ENCODE results near the gene PROM2. TPM values are rescaled to one million over a fixed set of nuclear protein-coding genes. Genes with fewer than 3 reads are reported as not detected.

The PROM2 gene
- total RNA-seq, 2 donors from 2014 or later, result 3.5 to 10.0 TPM

GRCh38 chr2:95285542-95285932, 11.3 kb downstream of the PROM2 start:
- no peak for DNase-seq (ENCODE audit: low spot score)
- H3K36me3 ChIP-seq, result no peaks in the 10 kb centered on the region
- H3K27me3 ChIP-seq (replicated peaks; ENCODE audit: insufficient read depth), result no peaks in the 10 kb centered on the region
- H3K27ac ChIP-seq, result no peak overlapping the region
- H3K4me1 ChIP-seq (ENCODE audit: control insufficient read depth in 1 of 2, low read depth in 2 of 2), result no peaks in the 10 kb centered on the region
- no peak for TF ChIP-seq CTCF (IDR thresholded peaks at IDR 0.05)
- no peak overlapping the region for H3K4me3 ChIP-seq
- ATAC-seq (ENCODE audit: insufficient number of reproducible peaks, low FRiP score, low read depth), result no peak
- no peaks in the 10 kb centered on the region for H3K9me3 ChIP-seq

GRCh38 chr2:95287336-95287735, 13.1 kb downstream of the PROM2 start:
- Histone ChIP-seq H3K27ac (no peak overlapping the region), H3K4me3 (no peak overlapping the region), H3K9me3 (peaks cover 8% of the 10 kb centered on the region), H3K4me1 (ENCODE audit: control insufficient read depth in 1 of 2, low read depth in 2 of 2) (no peaks in the 10 kb centered on the region), H3K36me3 (no peaks in the 10 kb centered on the region), H3K27me3 (replicated peaks; ENCODE audit: insufficient read depth) (no peaks in the 10 kb centered on the region)
- no peak for DNase-seq (ENCODE audit: low spot score)
- TF ChIP-seq CTCF (IDR thresholded peaks at IDR 0.05), result no peak
- ATAC-seq (ENCODE audit: insufficient number of reproducible peaks, low FRiP score, low read depth), result no peak

- no peaks in the 10 kb centered on the region for H3K36me3 ChIP-seq
- ATAC-seq (ENCODE audit: insufficient number of reproducible peaks, low FRiP score, low read depth), result no peak
Measured at GRCh38 chr2:95287806-95288205, 13.6 kb downstream of the PROM2 start.

GRCh38 chr2:95289253-95289652, 15.0 kb downstream of the PROM2 start:
- Histone ChIP-seq H3K4me1 (ENCODE audit: control insufficient read depth in 1 of 2, low read depth in 2 of 2) (no peaks in the 10 kb centered on the region), H3K9me3 (peaks cover 8% of the 10 kb centered on the region), H3K27ac (no peak overlapping the region), H3K36me3 (no peaks in the 10 kb centered on the region), H3K4me3 (no peak overlapping the region), H3K27me3 (replicated peaks; ENCODE audit: insufficient read depth) (no peaks in the 10 kb centered on the region)
- DNase-seq (ENCODE audit: low spot score), result no peak
- TF ChIP-seq CTCF (IDR thresholded peaks at IDR 0.05), result no peak
- no peak for ATAC-seq (ENCODE audit: insufficient number of reproducible peaks, low FRiP score, low read depth)

More at GRCh38 chr2:95287806-95288205, 13.6 kb downstream of the PROM2 start:
- H3K4me3 ChIP-seq, result no peak overlapping the region
- no peak for TF ChIP-seq CTCF (IDR thresholded peaks at IDR 0.05)
- H3K27me3 ChIP-seq (replicated peaks; ENCODE audit: insufficient read depth), result no peaks in the 10 kb centered on the region
- DNase-seq (ENCODE audit: low spot score), result no peak
- H3K4me1 ChIP-seq (ENCODE audit: control insufficient read depth in 1 of 2, low read depth in 2 of 2), result no peaks in the 10 kb centered on the region
- no peak overlapping the region for H3K27ac ChIP-seq
- peaks cover 8% of the 10 kb centered on the region for H3K9me3 ChIP-seq

- Histone ChIP-seq H3K4me3 (no peak overlapping the region), H3K9me3 (peaks cover 8% of the 10 kb centered on the region), H3K4me1 (ENCODE audit: control insufficient read depth in 1 of 2, low read depth in 2 of 2) (no peaks in the 10 kb centered on the region), H3K27ac (no peak overlapping the region), H3K27me3 (replicated peaks; ENCODE audit: insufficient read depth) (no peaks in the 10 kb centered on the region), H3K36me3 (no peaks in the 10 kb centered on the region)
- DNase-seq (ENCODE audit: low spot score), result no peak
- ATAC-seq (ENCODE audit: insufficient number of reproducible peaks, low FRiP score, low read depth), result no peak
- no peak for TF ChIP-seq CTCF (IDR thresholded peaks at IDR 0.05)
Measured at GRCh38 chr2:95291222-95291621, 17.0 kb downstream of the PROM2 start.

All from thoracic aorta (tissue), 2 donors.